ENCODE data around the gene CHD6.

The CHD6 gene

DNA sequence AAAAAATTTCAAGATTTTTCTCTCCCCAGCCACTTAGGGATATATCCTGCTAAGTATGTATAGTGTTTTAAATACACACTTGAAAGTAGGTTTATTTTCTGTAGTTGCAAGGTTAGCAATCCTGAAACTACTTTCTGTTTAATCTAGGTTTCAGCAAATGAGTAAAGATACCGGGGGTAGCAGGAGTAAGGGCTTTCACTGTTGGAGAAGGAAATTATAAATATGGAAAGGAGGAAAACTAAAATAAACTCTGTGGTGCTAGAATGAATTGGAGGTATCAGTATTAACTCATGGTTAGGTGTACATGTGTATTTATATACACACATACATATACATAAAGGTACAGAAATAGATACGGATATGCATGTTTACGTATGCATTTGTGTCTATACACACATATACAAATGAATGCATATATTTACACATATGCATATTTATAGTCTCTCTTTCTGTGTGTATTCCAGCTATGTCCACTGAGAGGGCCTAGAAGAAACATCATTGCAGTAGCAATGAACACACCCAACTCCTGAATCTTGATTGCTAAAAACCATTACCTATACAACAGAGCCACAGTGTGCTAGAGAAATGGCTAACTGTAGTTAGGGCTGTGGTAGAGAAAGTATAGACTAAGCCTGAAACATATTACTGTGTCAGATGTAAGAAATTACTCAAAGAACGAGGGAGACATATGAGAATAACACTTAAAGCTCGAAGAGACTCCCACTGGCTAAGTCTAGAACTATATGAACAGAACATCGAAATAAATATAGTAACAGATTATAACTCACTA, 155.6 kb downstream of the CHD6 start:
- no peak for DNase-seq

DNA sequence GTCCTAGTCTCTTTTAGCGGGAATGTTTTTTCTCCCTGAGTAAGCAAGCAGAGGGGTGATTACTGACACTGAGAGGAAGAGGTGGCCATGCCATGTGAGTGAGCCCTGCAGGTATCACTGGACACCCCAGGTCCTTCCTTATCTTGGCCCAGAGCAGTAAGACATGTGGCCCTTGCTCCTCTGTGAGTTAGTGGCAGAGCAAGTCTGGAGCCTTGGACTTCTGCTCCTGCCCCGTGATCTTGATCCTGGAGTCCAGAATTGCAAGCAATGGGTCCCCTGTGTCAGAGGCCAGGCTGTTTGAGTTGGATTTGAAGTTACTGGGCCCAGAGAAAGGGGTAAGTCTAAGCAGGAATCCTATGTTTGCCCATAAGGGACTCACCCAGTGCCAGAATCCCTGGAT, 159.4 kb downstream of the CHD6 start:
- DNase-seq: no peak

DNA sequence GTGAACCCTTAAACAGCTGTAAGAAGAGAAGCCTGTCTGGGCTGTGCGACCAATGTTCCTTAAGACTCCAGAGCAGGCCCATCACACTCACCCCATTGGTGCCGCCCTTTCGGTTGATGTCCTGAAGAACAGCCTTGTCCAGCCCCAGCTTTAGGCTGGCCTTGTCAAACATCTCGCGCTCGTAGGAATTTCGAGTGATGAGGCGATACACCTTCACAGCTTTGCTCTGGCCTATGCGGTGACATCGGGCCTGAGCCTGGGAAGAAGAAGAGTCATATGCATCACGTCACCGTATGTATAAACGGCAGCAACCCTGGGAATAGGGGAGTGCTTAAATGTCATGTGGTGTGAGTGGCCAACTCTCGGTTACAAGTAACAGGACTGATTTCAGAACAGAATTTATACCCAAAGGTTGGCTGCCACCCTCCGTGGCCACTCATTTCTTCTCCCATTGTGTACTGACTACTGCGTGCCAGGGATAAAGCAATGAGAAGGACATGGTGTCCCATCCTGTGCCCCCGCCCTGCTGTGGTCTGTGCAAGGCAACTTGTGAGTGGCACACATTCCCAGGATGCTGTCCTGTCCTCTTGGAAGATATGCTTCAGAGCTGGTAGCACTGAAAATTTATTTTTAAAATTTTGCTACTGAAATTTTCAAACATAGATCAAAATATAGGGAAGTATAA, 160.9 kb downstream of the CHD6 start:
- no peak for DNase-seq

DNA sequence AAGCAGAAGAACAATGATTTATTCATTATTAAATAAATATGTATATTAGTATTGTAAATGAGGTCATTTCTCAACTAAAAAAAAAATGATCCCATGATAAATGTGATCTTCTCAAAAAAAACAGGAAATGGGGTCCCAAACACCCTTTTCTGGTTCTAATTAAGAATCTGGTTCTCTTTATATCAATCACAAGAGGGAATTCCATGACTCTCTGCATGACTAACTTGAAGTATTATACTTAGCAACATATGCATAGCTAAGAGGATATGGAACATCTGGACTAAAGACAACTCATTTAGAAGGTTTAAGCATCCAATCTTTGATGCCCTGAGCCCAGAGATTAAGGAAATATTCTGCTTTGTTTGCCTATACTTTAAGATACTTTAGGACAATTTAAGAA, 161.8 kb downstream of the CHD6 start:
- DNase-seq: peak; percentile 69

DNA sequence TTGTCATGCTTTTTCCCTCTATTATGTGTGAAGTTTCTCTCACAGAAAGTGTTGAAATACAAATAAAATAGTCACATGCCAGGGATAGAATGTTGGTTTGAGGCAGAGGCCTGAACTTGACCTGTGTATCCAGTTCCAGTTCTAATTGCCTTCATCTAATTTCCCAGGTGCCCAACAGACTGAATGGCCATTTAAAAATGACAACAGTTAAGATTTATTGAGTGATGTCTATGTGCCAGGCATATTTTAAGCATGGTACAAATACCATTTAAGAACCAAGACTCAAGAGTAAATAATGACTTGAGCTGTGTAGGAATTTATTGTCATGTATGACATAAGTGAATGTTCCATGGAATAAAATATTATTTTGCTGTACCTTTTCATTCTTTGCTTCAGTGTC, 163.9 kb downstream of the CHD6 start:
- no peak for DNase-seq

DNA sequence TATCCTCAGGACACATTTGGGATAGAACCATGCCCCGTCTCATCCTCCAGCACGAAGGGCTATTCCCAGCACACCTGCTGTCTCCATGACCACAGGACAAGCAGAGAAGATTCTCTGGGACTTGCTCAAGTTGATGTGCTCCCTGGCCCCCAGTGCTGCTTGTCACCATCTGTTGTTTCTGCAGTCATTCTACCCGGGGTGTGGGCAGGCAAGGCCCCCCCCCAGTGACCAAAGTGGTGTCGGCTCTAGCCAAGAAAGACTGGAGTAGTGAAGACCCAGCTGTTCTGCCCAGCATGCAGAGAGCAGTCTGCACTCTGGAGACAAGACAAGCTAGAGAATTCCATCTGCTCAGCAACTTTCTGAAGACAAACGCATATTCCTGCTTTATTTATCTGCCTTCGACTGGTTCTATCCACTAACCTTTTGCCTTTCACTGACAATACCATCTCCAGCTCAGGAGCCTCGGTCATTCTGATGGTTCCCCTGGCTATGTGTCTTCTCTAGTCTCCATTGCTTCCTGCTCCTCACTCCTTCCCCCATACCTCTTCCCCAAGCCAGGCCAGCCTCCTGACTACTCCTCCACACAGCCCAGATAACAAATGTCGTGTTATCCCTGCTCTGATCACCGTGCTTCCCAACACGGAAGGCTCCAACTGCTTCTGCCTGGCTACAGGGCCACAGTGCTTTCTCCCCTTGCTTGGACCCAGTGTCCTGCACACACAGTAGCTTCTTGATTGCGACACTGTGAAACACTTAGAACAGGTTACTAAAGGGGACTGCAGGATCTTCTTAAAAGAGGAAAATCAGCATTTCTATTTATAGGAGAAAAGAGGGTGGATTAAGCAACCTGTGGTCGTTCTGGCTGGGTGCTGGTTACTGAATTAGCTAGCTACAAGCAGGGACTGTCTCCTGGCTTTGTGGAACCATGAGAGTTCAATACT, 164.9 kb downstream of the CHD6 start:
- no peak for DNase-seq

DNA sequence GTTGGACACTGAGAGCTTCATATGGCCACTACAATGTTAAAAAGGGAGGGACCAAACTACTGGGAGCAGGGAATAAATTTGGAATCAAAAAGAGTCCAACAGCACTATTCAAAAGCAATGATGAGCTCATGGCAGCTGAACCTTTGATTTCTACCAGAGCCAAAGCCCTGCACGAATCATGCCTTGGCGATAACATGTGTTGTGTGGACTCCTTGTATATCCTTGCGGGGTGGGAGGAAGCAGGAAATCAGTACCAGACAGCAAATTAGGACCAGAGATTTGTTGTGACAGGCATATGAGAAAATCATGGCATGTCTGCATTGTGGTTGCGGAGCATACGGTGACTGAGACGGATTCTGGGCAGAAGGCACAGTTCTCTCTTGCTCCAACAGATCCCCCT, 166.0 kb downstream of the CHD6 start:
- peak; percentile 7 for DNase-seq

DNA sequence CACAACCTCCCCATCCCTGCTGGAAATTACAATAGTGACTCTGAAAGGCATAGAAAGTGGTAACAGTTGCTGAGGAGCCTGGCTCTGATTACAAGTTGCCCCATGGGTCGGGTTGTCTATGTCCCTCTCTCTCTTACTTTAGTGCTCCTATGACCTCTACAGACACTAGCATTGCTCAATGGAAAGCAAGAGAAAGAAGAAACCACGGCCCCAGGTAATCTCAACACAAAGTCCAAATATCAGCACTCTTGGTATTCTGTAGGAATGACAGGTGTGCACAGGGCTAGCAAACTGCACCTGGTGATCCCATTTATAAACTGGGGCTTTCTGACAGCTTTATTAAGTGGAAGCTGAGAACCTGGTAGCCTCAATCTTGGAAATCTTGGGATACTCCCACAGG, 171.2 kb downstream of the CHD6 start:
- DNase-seq: no peak

DNA sequence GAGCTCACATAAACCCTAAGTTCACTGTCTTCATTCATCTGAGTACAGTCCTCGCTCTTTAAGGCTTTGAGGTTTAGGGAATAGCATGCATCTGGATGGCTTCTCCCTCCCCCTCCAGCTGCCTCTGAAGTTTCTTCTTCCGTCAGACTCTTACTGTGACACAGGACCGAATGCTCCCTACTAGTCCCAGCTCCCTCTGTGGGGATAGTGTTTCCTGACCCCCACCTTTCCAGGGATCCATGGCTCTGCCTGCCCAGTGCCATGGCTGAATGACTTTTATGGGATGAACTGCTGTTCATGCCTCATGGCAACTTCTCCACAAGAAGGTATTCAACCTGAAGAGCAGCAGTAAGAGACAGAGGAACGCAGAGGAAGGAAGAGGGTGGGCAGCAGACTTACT, 171.7 kb downstream of the CHD6 start:
- no peak for DNase-seq

DNA sequence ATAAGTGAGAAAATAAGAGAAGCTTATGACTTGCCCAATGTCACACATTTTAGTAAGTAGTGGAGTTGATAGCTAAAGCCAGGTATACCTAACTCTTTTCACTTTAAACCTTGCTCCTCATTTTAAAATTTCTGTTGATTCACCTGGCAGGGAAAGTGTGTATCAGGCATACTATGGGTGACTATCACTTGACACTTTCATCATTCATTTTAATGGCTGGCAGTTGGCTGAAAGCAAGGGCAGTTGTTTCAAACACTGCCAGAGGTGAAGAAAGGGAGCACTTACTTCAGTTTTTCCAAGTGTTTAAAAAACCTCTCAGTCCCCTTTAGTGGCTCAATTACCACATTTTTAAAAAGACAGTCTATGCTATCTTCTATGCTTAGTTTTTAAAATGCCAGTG, 173.4 kb downstream of the CHD6 start:
- DNase-seq: no peak

DNA sequence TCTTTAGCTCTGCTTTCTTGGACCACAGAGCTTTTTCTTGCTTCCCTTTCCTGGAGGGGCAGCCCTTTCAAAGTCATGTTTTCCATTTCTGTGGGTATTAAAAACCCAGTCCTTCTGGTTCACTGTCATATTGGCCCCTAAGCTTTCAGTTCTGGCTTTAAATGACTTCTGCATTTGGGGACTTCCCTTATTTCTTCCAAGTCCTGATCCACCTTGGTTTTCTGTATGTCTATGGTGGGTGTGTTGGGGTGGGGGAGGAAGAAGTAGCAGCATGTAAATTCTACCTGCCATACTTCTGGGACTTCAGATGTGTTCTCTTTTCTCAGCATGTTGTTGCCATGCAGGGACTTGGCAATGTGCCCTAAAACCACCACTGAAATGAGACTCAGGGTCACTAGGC, 174.5 kb downstream of the CHD6 start:
- no peak for DNase-seq

DNA sequence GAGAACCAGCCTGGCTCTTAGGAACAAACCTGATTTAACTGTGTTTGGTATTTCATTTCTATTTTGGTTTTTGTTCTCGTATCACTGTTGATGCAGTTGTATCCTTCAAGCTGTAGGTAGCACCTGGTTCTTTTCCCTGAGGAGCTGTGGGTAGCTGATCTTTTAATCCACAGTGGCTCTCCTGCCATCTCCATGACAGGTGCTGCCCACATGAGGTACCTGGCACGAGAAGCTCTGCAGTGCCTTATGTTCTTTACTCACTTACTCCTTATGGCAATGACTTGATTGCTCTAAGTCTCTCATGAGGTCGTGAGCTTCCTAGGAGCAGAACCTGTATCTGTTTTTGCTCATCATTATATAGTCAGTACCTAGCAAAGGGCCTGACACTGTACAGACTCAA, 177.3 kb downstream of the CHD6 start:
- no peak for DNase-seq

DNA sequence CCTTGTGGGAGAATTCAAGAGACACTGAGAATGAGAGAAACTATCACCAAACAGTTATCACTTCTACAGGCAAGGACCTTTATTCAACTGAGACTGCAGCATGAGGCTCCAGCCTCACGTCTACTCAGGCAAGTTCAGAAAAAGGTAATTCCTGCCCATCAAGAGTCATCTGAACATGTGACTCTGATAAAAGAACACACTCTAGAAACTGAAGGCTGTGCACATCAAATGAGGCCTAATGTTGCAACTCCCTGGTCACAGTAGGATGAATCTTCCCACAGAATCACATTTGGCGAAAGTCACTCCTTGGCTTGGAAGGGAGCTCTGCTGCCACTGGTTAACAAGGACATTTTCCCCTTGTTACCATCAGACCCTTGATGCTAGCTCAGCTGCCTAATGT, 180.3 kb downstream of the CHD6 start:
- no peak for DNase-seq

DNA sequence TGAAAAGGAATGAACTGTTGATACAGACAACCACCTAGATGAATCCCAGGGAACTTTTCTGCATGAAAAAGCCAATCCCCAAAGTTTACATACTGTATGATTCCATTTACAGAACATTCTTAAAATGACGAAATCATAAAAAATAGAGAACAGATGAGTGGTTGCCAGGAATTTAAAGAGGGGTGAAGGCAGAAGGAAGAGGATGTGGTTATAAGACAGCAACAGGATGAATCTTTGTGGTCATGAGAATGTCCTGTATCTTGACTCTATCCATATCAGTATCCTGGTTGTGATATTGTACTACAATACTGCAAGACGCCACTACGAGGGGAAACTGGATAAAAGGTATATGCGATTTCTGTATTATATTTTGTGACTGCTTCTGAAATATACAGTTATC, 181.5 kb downstream of the CHD6 start:
- DNase-seq: peak; percentile 88

DNA sequence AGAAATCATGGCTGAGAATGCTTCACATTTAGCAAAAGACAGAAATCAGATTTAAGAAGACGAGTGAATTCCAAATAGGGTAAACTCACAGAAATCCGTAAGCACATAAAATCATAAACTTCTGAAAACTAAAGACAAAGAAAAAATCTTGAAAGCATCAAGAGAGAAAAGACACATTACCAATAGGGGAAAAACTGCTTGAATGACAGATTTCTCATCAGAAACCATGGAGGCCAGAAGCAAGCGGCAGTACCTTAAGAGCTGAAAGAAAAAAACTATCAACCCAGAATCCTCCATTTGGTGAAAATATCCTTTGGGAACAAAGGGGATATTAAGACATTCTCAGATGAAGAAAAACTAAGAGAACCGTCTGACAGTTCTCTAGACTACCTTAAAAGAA, 185.0 kb downstream of the CHD6 start:
- DNase-seq: no peak

DNA sequence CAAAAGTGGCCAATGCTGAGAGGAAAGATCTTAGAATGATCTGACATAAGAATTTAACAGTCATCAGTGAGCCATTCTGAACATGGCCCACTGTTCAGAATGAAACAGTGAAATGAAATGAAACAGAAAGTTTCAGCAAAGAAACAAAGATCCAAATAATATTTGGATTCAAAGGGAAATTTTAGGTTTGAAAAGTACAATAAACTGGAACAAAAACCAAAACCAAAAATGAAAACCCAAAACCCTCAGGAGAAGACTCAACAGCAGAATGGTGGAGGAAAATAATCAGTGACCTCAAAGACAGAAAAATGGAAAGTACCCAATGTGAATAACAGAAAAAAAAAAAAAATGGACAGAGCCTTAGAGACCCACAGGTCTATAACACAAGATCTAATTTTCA, 185.4 kb downstream of the CHD6 start:
- no peak for DNase-seq

DNA sequence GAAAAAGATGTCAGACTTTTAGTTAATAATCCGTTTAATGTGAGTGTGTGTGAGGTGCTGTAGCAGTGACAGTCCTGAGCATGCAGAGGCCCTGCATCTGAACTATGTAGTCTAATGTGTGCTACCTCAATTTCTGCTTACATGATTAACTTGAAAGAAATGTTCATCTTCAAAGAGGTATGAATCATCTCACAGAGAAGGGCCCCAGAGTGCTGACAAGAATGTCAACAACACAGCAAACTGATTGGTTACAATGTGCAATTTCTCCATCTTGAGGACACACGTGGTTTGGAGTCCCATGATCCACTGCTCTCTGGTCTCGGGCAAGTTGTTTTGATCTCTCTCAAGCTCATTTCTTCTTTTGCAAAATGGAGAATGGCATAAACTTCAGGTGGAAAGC, 189.9 kb downstream of the CHD6 start:
- peak; percentile 36 for DNase-seq

DNA sequence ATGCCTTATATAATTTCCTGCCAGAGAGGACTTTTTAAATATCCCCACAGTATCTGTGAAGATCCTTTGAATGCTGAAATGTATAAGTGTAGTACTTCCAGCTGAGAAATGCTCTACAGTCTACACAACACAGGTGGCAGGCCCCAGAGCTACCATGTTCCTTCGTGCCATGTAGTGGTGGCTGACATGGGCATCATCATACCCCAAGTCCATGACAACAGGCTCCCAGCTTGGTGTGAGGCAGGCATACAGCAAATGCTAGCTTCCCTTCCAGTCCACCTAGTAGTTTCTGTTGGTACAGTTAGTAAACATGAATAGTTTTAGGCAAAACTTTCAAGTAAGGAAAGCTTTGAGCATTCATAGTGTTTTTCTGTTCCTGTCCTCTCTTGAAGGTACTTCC, 190.3 kb downstream of the CHD6 start:
- no peak for DNase-seq

DNA sequence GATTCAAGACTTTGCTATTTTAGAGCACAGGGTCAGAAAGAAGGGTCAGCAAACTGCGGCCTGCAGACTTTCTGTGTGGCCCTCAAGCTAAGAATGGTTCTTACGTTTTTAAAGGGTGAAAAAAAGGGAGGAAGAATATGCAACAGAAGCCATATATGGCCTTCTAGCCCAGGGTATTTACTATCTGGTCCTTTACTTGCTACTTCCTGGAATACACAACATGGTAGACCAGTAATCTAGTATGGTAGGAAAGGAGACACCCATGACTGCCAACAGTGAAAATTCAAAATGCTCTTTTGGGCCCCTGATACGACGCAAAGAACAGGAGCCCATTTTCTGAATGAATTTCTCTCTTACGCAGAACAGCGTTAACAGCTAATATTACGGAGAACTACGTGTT, 191.2 kb downstream of the CHD6 start:
- no peak for DNase-seq

DNA sequence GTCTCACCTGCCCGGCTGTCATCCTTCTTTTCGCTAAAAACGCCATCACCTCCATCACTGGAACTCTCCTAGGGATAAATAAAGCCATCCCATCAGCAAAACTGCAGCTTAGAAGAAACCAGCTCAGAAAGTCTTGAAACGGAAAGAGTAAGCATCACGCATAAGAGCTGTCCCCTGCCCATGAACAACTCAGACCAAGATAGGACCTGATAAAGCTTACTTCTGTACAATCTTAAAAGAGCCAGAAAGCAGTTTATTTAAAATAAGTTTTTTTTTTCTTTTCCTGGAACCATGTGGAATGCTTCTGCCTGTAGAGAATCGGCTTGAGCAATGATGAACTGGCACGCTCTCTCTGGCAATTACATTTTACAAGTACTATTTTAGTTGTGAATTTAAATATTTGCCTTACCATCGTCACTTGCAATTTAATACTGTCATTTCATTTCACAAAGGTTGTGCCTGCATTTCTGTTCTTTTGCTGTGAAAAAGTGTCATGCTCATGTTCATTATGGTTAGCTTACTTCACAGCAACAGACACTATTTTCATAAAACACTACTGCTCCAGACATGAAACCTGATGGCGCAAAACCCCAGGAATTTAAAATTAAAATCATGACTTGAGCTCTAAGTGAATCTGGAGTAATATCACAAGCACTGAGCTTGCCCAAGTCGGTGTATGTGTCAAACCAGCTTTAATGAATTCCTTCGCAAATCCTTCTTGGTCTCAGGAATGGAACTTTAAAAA, 191.9 kb downstream of the CHD6 start:
- peak; percentile 62 for DNase-seq

DNA sequence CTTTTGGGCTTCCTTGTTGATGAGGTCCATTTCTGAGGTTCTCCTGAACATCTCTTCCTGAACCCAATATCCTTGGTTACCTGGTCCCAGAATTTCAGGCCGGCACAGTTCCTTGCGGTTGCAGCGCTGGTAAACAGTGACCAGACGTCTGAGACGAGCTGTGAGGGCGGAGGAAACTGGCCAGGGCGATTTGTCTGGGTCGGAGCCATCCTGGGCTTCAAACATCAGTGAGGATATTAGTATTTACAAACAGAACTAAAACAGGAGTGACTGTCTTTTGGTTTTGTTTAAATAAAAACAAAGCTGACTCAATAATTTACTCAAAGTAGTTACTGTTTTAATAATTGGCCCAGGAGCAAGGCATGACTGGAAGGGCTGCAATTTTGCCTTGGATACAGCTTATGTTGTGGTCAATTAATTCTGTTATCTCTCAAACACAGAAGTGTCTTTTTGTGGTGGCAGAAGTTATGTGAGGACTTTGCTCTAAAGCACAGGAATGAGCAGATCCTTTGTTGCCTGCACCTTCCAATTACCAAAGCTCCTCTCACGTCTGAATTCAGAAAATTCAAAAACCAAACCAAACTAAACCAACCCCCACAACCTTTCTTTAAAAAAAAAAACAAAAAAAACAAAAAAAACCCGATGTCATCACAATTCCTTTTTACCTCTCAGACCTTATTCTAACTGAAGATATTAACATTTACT, 192.8 kb downstream of the CHD6 start:
- no peak for DNase-seq

DNA sequence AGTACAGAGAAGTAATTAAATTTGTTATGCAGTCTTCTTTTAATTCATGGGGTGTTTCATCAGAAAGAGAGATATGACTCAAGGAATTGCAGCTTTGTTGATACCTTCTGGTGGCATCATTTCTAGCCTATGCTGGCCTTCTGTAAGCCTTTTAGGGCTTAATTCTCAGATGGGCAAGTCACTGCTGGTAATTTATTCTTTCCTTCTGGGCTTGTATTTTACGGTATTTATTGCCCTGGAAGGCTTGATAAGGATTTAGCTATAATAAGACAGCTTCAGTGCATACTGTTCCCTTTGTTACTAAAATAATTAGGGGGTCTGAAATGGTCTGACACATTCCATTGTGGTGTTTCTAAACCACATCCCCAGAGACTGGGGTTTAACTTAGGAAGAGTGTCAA, 193.6 kb downstream of the CHD6 start:
- DNase-seq: peak; percentile 33

All from fibroblast of skin of scalp (primary cell).